ENCODE results near the gene IFFO2. TPM values are rescaled to one million over a fixed set of nuclear protein-coding genes. Genes with fewer than 3 reads are reported as not detected.

Gene IFFO2
- total and polyA plus RNA-seq, 2 donors (not counting 3 experiments of a cell fraction or from before 2014, with no cell fraction given) = 31.1 to 31.3 TPM

GRCh38 chr1:18965206-18966173 lies 9.0 kb upstream of the IFFO2 start:
- Histone ChIP-seq H3K4me1 (ENCODE audit: control insufficient read depth, extremely low read depth, insufficient read depth, low read length) (no peaks in the 10 kb centered on the region), H3K9me1 (replicated peaks; ENCODE audit: control insufficient read depth, extremely low read depth, insufficient read depth, low read length) (no peaks in the 10 kb centered on the region), H3K27ac (ENCODE audit: insufficient read depth, low read depth, low read length) (no peak overlapping the region), H4K20me1 (replicated peaks; ENCODE audit: control insufficient read depth, extremely low read depth, insufficient read depth, low read length) (no peaks in the 10 kb centered on the region), H3K79me2 (ENCODE audit: control insufficient read depth, insufficient read depth, low read length) (no peaks in the 10 kb centered on the region), H2AFZ (ENCODE audit: low read depth, low read length) (no peak overlapping the region), H3K27me3 (ENCODE audit: control insufficient read depth in 2 of 2, insufficient read depth in 2 of 2, low read length in 2 of 2) (peaks cover 1 to 2% of the 10 kb centered on the region in 2 experiments), H3K36me3 (ENCODE audit: control insufficient read depth in 2 of 2, extremely low read depth in 1 of 2, insufficient read depth in 2 of 2, low read length in 2 of 2) (no peaks in the 10 kb centered on the region), H3K4me3 (replicated peaks in 1 of 3; ENCODE audit: insufficient read depth in 1 of 3, low read depth in 1 of 3, low read length in 3 of 3) (no peak overlapping the region), H3K4me2 (ENCODE audit: insufficient read depth, low read length) (no peak overlapping the region), H3K9ac (replicated peaks; ENCODE audit: extremely low read depth, insufficient read depth, low read length) (no peak overlapping the region), H3K9me3 (replicated peaks; ENCODE audit: control insufficient read depth, insufficient read depth, low read length) (no peaks in the 10 kb centered on the region)
- intact Hi-C loops (cut with micrococcal nuclease) (no loop called here), dilution Hi-C loops (cut with MboI; ENCODE audit: extremely low pct_ligation_motif_present, low sequenced_read_pairs) (no loop called here)
- DNase-seq (ENCODE audit: low read depth, low spot score) = no peak
- ChIA-PET POLR2A (no interaction called here), CTCF (interaction anchor here (1.1 to 3.8 kb wide), 4 partner anchors 10 to 58 kb away, joined by 5 to 18 read pairs (median 10); partner anchors contain the start of gene IFFO2)
- TF ChIP-seq MYC (IDR thresholded peaks at IDR 0.05; ENCODE audit: low read depth, low read length) (no peak), POLR2A (IDR thresholded peaks at IDR 0.05; ENCODE audit: low read depth, low read length) (no peak), GATA2 (IDR thresholded peaks at IDR 0.05; ENCODE audit: insufficient read depth, insufficient read length, low read depth, low read length) (no peak), POLR2AphosphoS5 (IDR thresholded peaks at IDR 0.05; ENCODE audit: insufficient read depth, low read depth, low read length) (no peak), EZH2 (IDR thresholded peaks at IDR 0.05; ENCODE audit: borderline replicate concordance, low read depth, low read length, severe bottlenecking) (no peak), CTCF (IDR thresholded peaks at IDR 0.05; ENCODE audit: extremely low read depth in 1 of 2, insufficient read depth in 1 of 2, low read depth in 1 of 2, low read length in 2 of 2) (no peak), JUN (IDR thresholded peaks at IDR 0.05; ENCODE audit: borderline replicate concordance, insufficient read depth, insufficient read length, low read depth) (no peak), MAX (IDR thresholded peaks at IDR 0.05; ENCODE audit: insufficient read depth, insufficient read length) (no peak), FOS (IDR thresholded peaks at IDR 0.05; ENCODE audit: borderline replicate concordance, insufficient read depth, low read length) (no peak)
- no TSS peak for BruUV-seq (replicated peaks)
- FAIRE-seq = no peak
